SHP77 treated with DMSO at 0.1 percent for 48 hours (cell line): ENCODE data around the gene MTCL3.

Source experiments
- DNase-seq: peaks from one replicate; lab custom pipeline; 2025; lab: John Stamatoyannopoulos, UW

MTCL3 gene

DNA sequence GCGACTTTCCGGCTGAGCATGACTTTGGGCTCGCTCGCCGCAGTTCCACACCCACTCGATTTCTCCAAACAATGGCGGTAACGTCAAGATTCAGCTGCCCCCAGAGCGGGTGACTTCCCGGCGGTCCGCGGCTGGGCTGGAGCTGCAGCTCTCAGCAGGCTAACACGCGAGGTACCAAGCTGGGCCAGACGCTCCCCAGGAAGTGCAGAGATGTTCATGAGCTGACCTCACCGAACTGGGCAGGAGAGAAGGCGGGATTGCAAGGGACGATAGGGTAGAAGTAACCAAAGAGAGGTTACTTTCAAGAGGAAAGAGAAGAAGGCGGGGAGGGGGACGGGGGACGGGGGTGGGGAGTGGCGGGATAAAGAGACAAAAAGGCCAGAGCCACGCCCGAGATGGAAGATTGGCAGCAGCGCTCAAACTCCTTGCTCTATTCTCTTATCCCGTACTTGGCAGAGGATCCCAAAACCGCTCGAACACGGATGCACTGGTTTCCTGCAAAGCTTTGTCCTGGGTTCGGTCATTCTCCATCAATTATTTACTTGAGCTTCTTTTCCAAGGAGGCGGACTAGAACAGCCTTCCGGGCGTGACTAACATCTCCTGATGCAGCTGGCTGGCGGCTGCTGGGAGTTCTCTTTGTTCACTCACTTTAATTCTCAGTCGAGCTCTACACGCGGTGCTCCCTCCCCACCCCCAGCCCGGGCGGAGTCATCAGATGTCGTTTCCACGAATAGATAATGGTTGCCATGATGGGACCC lies at the start of gene MTCL3:
Gene MTCL3 (minus strand): TSS at position 626 of the 759 bp plus-strand sequence.
- DNase-seq, result peak; percentile 95

DNA sequence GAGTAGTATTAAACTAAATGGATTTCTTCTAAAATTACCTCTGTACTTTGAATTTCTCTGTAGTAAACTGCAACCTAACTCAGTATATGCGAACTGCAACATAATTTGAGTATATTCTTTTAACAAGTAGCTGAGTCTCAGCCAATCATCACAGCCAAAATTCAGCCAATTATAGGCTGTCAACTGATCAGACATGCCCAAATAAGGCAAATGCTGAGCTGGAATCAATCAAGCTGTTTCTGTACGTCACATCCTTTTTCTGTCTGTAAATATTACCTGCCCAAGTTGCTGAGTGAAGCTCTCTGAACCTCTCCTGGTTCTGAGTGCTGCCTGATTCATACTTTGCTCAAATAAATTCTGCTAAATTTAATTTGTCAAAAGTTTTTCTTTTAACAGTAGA lies 48.3 kb upstream of the MTCL3 start:
- no peak for DNase-seq

DNA sequence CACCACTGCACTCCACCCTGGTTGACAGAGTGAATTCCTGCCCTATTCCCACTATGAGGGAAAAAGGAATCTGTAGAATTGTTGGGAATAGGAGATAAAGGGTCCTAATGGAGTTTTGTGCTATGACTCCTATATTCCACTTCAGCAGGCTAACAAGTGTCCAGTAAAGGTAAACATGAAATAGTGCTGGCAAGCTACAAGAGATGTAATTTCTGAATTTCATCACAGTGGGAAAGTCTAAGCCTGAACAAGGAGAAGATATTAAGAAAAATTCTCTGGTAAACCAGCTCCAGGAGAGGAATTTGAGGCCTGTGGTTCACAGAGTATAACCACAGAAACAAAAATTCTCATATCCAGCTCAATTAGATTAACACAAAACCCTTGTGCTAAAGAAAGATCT lies 47.5 kb upstream of the MTCL3 start:
- no peak for DNase-seq

DNA sequence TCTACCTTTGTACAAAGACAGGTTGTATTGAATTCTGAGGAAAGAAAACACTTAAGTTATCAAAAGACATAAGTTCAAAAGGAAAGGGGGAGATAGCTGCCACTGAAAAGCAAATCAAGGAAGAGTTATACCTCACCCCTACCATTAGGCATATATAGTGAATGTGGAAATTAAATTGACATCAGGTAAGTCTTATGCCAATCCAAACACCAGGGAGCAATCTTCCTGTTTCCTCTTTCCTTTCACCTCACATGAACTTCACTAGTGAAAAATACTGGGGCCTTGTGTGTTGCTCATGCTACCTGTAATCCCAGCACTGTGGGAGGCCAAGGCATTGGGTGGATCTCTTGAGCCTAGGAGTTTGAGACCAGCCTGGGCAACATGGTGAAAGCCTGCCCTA lies 47.0 kb upstream of the MTCL3 start:
- DNase-seq, result no peak

DNA sequence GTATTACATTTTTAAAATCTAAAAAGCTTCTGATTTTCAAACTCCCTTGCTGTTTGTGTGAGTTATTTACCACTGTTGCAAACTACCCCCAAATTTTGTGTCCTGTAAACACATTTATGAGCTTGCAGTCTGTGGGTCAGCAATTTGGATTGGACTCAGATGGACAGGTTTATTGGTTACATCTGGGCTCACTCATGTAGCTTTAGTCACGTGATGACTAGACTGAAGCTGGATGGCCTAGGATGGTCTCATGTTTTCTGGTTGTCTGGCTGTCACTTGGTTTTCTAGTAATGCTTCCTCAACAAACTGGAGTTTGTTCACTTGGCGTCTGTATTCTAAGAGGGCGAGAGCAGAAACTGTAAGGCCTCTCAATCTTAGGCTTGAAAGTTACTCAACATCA lies 45.6 kb upstream of the MTCL3 start:
- DNase-seq, result no peak

DNA sequence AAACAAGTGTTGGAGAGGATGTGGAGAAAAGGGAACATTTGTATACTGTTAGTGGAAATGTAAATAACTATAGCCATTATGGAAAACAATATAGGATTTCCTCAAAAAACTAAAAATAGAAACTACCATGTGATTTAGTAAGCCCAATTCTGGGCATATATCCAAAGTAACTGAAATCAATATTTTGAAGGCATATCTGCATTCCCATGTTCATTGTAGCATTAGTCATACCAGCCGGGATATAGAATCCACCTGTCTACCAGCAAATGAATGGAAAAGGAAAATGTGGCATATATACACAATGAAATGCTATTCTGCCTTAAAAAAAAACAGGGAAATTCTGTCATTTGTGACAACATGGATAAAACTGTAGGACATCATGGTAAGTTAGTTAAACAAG lies 42.5 kb upstream of the MTCL3 start:
- DNase-seq, result no peak

DNA sequence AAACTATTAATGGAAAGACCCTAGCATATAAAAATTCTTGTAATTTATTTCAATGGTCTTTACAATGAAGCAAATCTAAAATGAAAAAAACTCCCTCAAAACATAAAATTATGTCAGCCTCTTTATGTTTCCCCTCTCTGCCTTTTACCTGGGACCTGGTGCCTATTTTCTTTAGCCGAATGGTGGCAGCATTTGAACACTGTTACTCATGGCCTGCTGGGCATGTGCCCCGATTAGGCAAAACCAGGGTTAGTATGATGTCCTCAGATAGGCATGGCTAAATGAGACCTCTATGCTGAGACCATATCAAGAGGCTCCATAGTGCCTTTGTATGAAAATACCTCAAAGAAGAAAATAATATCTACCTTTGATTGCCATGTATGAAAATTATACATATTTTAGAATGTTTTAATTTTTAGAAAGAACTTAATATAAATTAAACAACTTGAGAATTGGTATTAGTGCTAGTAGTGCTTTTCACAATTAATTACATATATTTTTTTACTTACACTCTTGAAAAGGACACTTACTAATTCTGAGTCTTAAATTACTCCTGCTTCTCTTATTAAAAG lies 35.4 kb upstream of the MTCL3 start:
- peak; percentile 3 for DNase-seq

DNA sequence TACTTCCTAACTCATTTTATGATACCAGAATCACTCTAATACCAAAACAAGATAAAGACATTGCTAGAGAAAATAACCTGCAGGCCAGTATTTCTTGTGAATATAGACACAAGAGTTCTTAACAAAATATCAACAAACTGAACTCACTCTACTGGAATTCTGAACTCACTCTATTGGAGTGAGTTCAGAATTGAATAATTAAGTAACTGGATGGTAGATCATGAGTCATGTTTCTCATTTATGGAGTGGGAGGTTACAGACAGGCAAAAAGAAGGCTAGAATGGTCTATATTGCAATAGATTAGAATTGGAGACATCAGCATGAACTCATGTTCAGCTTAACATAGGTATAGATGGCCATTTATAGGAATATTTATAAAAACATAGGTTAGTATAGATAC lies 31.3 kb upstream of the MTCL3 start:
- DNase-seq, result no peak

DNA sequence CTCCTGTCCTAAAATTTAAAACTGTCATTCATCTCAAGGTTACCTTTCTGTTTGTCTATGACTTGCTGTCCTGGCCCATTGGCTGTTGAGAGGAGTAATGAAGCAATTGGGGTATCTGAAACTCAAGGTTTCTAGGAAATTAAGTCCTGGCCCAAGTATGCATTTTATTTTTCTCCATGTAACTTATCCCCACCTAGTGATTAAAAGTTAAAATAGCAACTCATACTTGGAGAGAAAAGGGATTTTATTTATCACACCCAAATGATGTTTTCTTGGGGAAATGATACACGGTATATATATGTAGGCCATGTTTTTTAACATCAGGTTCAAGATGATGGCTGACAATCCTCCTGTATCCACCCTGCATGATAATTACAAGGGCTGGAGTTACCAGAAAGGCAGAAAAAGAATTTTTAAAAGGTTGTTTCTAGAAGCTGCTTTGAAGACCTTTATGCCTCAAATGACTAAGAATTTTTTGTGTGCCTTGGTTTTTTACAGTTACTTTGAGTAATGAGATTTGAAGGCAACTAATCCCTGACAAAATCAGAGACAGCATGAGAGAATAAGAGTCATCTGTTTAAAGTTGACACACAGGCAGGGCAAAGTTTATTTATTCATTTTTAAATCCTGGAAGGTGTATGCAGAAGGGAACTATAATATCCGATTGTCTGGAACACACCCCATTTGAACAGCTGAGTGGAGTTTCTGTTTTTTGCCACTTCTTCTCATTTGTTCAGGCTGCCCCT lies 28.9 kb upstream of the MTCL3 start:
- DNase-seq, result no peak

DNA sequence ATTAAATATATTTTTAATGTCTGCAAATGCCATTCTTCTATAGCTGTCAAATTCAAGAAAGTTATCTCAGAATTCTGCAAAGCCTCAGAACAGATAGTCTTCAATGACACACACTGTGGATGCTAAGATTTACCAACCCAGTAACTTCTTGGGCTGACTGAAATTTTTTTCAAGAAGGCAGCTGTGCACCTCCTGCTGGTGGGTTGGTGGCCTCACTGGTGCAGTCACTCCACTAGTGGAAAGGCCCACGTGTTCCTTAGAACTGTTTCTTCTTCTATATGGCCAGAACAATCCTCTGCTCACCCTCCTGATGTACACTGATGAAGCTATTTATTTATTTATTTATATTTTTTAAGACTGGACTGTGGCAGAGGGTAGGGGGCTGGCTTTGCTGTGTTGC lies 28.1 kb upstream of the MTCL3 start:
- no peak for DNase-seq

DNA sequence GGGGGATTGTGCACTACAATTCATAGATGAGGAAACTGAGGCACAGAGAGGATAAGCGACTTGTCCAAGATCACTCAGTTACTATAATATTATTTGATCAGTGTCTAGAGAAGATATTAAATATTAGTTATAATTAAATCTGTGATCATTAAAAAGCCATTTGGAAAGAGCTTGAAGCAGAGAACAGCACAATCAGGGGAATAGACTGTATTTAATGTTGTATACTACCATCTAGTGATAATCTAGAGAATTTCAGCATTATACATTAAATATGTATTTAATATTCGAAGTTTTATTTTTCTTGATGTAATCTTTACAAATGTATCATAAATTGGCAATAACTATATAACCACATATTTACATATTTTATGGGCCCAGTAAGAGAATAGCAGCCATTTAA lies 20.1 kb upstream of the MTCL3 start:
- peak; percentile 7 for DNase-seq

DNA sequence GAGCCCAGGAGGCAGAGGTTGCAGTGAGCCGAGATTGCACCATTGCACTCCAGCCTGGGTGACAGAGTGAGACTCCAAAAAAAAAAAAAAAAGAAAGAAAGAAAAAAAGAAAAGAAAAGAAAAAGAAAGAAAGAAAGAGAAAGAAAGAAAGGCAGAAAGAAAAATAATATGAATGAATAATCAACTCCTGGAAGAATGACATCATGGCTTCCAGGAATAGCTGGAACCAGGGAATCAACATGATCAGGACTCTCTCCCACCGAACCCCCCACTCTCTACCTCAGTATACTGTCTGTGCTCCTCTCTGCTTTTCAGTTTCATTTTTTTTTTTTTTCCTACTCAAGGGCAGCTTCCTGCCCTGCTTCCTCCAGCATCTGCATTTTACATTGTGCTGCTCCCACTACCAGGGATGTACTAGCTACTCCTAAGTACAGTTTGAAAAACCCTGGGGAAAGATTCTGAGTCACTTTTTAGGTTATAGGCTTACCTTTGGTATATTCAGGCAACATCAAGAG lies 19.7 kb upstream of the MTCL3 start:
- DNase-seq, result no peak

DNA sequence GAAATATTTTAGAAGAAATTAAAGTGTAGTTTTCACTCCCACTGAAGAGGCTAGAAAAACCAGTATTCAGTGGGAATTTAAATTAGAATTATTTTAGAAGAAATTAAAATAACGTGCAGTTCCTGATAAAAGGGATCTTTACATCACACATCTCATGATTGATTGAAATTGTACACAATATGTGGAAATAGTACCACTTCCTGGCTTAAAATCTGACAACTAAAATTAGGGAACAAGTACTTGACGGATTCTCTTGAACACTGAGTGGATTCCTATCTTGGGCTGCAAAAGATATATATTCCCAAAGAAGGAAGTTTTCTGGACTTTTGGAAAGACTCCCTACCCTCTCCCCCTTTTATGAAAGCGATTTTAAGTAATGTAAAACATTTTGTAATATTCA lies 14.6 kb upstream of the MTCL3 start:
- DNase-seq, result no peak

DNA sequence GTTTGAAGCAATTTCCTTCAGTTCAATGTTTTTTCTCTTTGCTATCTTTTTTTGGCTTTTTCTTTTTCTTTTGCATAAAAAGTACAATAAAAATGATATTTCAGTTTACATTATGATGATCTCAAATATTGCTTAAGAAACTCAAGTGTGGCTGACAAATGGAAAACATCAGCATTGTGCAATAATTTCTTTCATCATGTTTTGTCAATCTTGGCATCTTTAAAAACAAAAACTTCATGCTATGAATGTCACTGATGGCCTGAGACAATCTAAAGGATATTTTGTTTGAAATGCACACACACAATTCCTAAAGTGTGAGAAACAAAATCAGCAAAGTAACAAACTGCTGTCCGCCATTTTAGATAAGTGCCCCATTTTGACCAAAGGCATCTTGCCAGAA lies 13.9 kb upstream of the MTCL3 start:
- no peak for DNase-seq

DNA sequence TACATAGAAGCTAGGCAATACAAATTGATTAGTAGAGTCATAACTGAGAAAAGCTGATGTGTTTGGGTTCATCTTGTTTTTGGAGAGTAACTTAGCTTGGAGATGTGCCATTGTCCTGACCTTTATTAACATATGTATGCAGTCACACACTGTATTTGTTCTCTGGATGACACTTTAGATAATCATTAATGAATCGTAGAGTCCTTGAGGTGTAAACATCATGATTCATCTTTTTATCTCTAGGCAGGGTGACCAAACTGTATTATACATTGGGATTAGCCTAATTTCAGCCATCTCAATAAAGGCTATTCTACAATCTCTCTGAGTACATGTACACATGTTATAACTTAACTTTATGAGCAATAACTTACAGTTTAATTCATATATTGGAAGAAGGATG lies 3.6 kb upstream of the MTCL3 start:
- no peak for DNase-seq

DNA sequence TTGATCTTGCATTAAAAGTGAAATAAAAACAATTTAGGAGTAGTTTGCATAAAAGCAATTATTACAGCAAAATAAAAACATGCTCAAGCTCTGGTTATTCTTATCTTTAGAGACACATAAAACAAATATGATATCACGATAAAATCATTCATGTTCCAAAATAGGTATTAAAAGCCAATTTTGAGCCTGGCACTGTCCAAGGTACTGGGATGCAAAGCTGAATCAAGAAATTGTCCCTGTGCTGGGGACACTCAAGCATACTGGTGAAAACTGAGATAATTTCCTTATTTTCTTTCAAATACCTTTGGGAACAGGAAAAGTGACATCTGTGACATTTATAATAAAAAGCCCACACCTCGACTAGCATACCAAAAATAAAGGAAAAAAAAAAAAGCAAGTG lies 931 bp upstream of the MTCL3 start:
- DNase-seq, result no peak

DNA sequence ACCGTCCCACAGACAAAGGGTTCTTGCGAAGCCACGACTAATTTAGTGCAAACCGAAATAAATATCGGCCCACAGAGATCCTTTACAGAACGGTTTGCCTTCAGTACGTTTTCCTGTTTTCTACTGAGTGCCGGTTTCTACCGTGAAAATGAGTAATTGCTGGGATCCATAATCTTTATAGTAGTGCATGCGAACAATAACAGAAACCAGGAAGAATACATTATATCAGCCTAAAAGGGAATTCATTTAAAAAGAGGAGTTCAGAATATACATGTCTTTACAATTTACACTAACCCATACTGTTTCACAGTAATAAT lies 292 bp upstream of the MTCL3 start:
- no peak for DNase-seq

DNA sequence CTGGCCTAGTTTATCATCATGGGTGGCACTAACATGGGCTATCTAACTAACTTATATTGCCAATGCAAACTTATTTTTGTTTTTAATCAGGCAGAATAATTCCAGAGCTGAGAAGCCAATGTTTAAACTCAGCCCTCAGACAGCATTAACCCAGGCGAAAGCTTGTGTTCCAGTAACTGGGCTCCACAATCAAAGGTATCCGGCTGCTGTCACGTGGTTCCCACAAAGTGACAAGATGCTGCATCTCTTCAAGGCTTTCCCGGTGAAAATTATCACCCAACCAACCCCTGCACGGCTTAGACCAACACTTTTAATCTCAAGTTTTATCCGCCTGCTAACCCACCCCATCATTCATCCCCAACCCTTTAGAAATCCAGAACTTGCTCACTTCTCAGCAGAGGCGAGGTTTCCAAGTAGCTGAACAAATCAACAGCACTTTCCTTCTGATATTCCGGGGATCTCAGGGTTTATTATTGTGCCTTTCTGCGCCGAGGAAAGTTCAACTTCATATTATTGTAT lies 885 bp downstream of the MTCL3 start:
- DNase-seq, result peak; percentile 12

DNA sequence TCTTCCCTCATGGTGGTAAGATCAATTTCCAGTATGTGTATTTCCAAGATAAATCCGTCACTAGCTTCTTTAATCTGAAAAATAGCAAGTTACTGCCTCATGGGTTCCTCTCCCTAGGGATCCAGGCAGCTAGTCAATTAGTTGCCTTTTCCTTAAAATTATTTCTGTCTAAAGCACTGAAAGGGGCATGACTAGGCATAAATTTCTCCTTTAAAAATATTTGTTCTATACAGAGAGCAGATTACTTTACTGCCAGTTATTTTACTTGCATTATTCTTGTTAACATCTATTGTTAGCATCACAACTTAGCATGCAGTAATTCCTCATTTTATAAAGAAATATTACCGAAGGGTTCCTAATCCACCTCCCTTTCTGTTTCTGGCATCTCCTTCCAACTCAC lies 1.4 kb downstream of the MTCL3 start:
- DNase-seq, result no peak

DNA sequence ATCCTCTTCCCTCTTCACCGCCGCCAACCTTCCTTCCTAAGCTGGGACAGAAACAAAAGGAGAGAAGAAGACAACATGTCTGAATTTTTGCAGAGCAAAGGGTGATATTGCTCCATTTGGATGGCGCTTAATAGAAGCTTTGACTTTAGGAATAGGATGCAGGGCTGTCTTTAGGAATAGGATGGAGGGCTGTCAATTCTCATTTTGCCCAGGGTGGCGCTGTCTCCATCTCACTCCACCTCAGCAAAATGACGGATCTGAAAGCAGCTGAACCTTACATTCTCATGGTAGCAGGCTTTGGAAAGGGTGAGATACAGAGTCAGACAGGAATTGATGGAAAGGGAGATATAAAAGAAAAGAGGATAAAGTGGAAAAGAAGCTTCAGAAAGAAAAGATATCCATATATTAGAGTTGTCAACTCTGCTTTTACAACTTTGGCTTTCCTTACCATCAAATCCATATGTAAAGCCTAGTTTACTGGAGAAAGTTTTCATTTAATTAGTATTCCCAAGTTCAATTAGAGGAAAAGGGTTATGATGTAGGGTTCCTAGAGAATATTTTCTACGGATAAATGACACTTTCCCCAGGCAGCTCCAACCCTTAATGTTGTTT lies 2.4 kb downstream of the MTCL3 start:
- DNase-seq, result peak; percentile 79

DNA sequence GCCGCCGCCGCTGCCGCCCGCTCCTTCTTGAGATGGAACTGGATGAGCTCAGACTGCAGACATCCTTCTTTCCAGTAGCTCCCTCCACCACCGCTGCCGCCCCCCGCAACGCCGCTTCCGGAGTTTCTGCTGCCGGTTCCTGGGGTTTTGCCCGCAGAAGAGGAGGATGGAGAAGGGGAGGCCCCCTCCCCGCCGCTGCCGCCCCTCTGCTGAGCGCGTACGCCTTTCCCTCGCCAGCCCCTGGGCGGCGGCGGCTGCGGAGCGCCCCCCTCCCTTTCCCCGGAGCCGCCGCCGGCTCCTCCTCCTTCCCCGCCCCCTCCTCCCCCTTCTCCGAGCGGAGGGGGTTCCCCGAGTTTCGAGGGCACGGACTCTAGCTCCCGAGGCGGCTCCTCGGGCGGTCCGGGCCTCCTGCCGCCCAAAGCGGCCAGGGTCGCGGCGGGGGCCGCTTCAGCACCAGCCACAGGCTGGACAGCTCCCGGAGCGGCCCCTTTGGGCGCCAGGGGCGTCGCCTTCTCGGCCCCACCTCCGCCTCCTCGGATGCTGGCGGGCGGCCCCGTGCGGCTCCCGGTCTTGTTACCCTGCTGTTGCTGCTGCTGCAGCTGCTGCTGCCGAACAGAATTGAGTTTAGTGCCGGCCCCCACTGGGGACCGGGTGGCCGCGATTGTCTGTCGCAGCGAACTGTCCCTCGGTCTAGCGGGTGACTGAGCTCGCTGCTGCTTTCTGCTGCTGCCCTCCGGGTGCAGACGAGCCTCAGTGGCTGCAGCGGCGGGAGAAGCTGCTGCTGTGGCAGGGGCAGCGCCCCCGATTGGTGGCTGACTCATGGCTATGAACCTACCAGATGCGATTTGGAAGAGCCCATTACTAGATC lies 3.1 kb downstream of the MTCL3 start:
- peak; percentile 79 for DNase-seq
